Activated effector memory CD4-positive, alpha-beta T cell treated with anti-CD3 and anti-CD28 coated beads, Interleukin-2, amount 50 U/mL, for 16 hours (primary cell): ENCODE measurements around the gene FBXO34.
"Not testable (repeated sequence)": the region's sequence is repeated elsewhere in the genome, so short reads cannot be mapped to it uniquely, and the experiment has no call there.

Experiments
- DNase-seq: peaks from one replicate; pipeline ENCODE4 v3.0.0-alpha.2; 2020

FBXO34 gene

GRCh38 chr14:55313480-55313879 is 42.3 kb downstream of the FBXO34 start:
- no peak for DNase-seq

GRCh38 chr14:55314449-55314848 is 43.2 kb downstream of the FBXO34 start:
- DNase-seq = no peak

- DNase-seq = no peak
These were observed 45.3 kb downstream of the FBXO34 start for GRCh38 chr14:55316564-55316963.

- no peak for DNase-seq
These were observed 46.5 kb downstream of the FBXO34 start for GRCh38 chr14:55317542-55318306.

GRCh38 chr14:55318694-55319093 is 47.5 kb downstream of the FBXO34 start:
- DNase-seq = no peak

GRCh38 chr14:55323910-55324309 is 52.7 kb downstream of the FBXO34 start:
- DNase-seq = no peak

GRCh38 chr14:55324812-55325211 is 53.6 kb downstream of the FBXO34 start:
- no peak for DNase-seq

GRCh38 chr14:55327179-55327578 is 56.0 kb downstream of the FBXO34 start:
- DNase-seq = no peak

- no peak for DNase-seq
These were observed 57.1 kb downstream of the FBXO34 start for GRCh38 chr14:55328317-55328716.

GRCh38 chr14:55329999-55330710 is 58.9 kb downstream of the FBXO34 start:
- peak; percentile 78 for DNase-seq

GRCh38 chr14:55332654-55333570 is 61.7 kb downstream of the FBXO34 start:
- no peak for DNase-seq

GRCh38 chr14:55333711-55334485 is 62.7 kb downstream of the FBXO34 start:
- no peak for DNase-seq

GRCh38 chr14:55336162-55336561 is 64.9 kb downstream of the FBXO34 start:
- peak; percentile 68 for DNase-seq

GRCh38 chr14:55336691-55337090 is 65.5 kb downstream of the FBXO34 start:
- no peak for DNase-seq

GRCh38 chr14:55339770-55340169 is 68.5 kb downstream of the FBXO34 start:
- DNase-seq = no peak

- DNase-seq = no peak
These were observed 69.3 kb downstream of the FBXO34 start for GRCh38 chr14:55340482-55340881.

GRCh38 chr14:55341781-55342180 is 70.6 kb downstream of the FBXO34 start:
- no peak for DNase-seq

GRCh38 chr14:55344582-55345163 is 73.5 kb downstream of the FBXO34 start:
- DNase-seq = not testable (repeated sequence)

GRCh38 chr14:55347040-55347439 is 75.8 kb downstream of the FBXO34 start:
- DNase-seq = no peak

- DNase-seq = no peak
These were observed 76.5 kb downstream of the FBXO34 start for GRCh38 chr14:55347748-55348147.

- no peak for DNase-seq
These were observed 77.7 kb downstream of the FBXO34 start for GRCh38 chr14:55348766-55349453.
